Testis (tissue), 2 donors: ENCODE measurements around the gene SF3B5.
"Not testable (repeated sequence)": the region's sequence is repeated elsewhere in the genome, so short reads cannot be mapped to it uniquely, and the experiment has no call there.

Source experiments
- CTCF ChIP-seq, 3 experiments: fragments of 450-650 bp in 2 of 3; fragments of 200-600 bp in 1 of 3; sonication (generic) in 1 of 3; IDR thresholded peaks; one replicate each; pipeline ENCODE4 v1.5.1; 2016 to 2019; ENCODE audit warnings: antibody characterized with exemption in 3 of 3, mild to moderate bottlenecking in 2 of 3, moderate library complexity in 1 of 3
- POLR2A ChIP-seq: fragments of 450-650 bp; IDR thresholded peaks from one replicate; pipeline ENCODE4 v1.6.1; 2017; ENCODE audit warnings: antibody characterized with exemption, mild to moderate bottlenecking, moderate library complexity

DNA sequence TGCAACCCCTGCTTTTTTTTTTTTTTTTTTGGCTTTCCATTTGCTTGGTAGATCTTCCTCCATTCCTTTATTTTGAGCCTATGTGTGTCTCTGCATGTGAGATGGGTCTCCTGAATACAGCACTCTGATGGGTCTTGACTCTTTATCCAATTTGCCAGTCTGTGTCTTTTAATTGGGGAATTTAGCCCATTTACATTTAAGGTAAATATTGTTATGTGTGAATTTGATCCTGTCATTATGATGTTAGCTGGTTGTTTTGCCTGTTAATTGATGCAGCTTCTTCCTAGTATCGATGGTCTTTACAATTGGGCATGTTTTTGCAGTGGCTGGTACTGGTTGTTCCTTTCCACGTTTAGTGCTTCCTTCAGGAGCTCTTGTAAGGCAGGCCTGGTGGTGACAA, 50.4 kb downstream of the SF3B5 start:
- TF ChIP-seq CTCF (IDR thresholded peaks at IDR 0.05); POLR2A: not testable (repeated sequence)
